A673 (cell line): ENCODE measurements around the gene RAB3IL1. TPM values are rescaled to one million over a fixed set of nuclear protein-coding genes. Genes with fewer than 3 reads are reported as not detected.

Experiments
- BruUV-seq: library from RNA; stranded (reverse); fragments of 400-500 nt; replicated peaks from 2 replicates; lab custom pipeline; 2021; lab: Mats Ljungman, UMichigan
- CTCF ChIA-PET: fragments of 300-600 bp; sonication (Branson Sonifier 250); formaldehyde crosslinking; loops from one replicate; lab custom pipeline; 2022; ENCODE audit warnings: antibody characterized with exemption; lab: Charles Lee
- POLR2A ChIA-PET: fragments of 300-600 bp; sonication (Branson Sonifier 250); formaldehyde crosslinking; loops from one replicate; lab custom pipeline; 2022; ENCODE audit warnings: antibody characterized with exemption; ENCODE audit not compliant: low non-redundant PET; lab: Charles Lee
- DNase-seq: peaks from one replicate; pipeline ENCODE4 v3.0.0-alpha.2; 2015; ENCODE audit warnings: low spot score
- H3K27ac ChIP-seq: fragments of 200-600 bp; sonication (generic); 2 replicates; pipeline ENCODE4 v1.5.1; 2016; ENCODE audit warnings: mixed run types, low read depth, mild to moderate bottlenecking, mixed read lengths, antibody characterized with exemption, low read length; ENCODE audit not compliant: poor library complexity, severe bottlenecking
- H3K27me3 ChIP-seq: fragments of 200-600 bp; sonication (generic); replicated peaks from 2 replicates; pipeline ENCODE4 v1.6.1; 2017; ENCODE audit warnings: mixed run types, low read depth, mild to moderate bottlenecking, mixed read lengths, antibody characterized with exemption, low read length; ENCODE audit not compliant: insufficient read depth, poor library complexity
- H3K36me3 ChIP-seq: fragments of 200-600 bp; sonication (generic); 2 replicates; pipeline ENCODE4 v1.6.1; 2016; ENCODE audit warnings: mixed run types, mild to moderate bottlenecking, mixed read lengths, antibody characterized with exemption, low read length; ENCODE audit not compliant: insufficient read depth, poor library complexity, severe bottlenecking
- H3K4me1 ChIP-seq: fragments of 200-600 bp; sonication (generic); 2 replicates; pipeline ENCODE4 v1.6.1; 2017; ENCODE audit warnings: mixed run types, mild to moderate bottlenecking, mixed read lengths, antibody characterized with exemption, low read length; ENCODE audit not compliant: insufficient read depth, poor library complexity, severe bottlenecking
- H3K4me3 ChIP-seq: fragments of 200-600 bp; sonication (generic); 2 replicates; pipeline ENCODE4 v1.5.1; 2016; ENCODE audit warnings: low read depth, mixed run types, mild to moderate bottlenecking, mixed read lengths, low read length; ENCODE audit not compliant: poor library complexity, severe bottlenecking
- H3K9me3 ChIP-seq: fragments of 200-600 bp; sonication (generic); 2 replicates; pipeline ENCODE4 v1.6.1; 2016; ENCODE audit warnings: mixed run types, low read depth, mild to moderate bottlenecking, mixed read lengths, antibody characterized with exemption, low read length; ENCODE audit not compliant: poor library complexity, severe bottlenecking
- CTCF ChIP-seq: fragments of 300-800, 200-600 bp; sonication (generic); conservative IDR thresholded peaks from 2 replicates; pipeline ENCODE4 v1.5.1; 2017; ENCODE audit warnings: low read depth, mild to moderate bottlenecking, antibody characterized with exemption, low read length, moderate library complexity, mixed read lengths
- EZH2 ChIP-seq: fragments of 200-600 bp; sonication (generic); IDR thresholded peaks from 2 replicates; pipeline ENCODE4 v1.6.1; 2017; ENCODE audit warnings: borderline replicate concordance, low read depth, mild to moderate bottlenecking, mixed read lengths, antibody characterized with exemption, low read length; ENCODE audit not compliant: poor library complexity, severe bottlenecking
- intact Hi-C: fragments of 100-400 bp; cut with micrococcal nuclease; formaldehyde crosslinking; loops from one replicate; pipeline ENCODE4 v1.10.0; 2022; ENCODE audit not compliant: unreplicated experiment
- total RNA-seq: library from RNA; stranded (reverse); gene quantifications from 2 replicates; pipeline ENCODE4 v1.2.3, GENCODE V29; 2021

The RAB3IL1 gene
- total RNA-seq, 1 experiment from 2014 or later, result 21.9 TPM

GRCh38 chr11:61964058-61964665, 46.8 kb upstream of the RAB3IL1 start:
- peaks cover 26% of the 10 kb centered on the region for H3K4me1 ChIP-seq
- peak overlapping the region; percentile 90 for H3K4me3 ChIP-seq
- ChIA-PET CTCF (interaction anchor here (0.7 kb wide), 1 partner anchor 160 kb away, joined by 7 read pairs; no protein-coding TSS in a partner anchor), POLR2A (interaction anchor here (0.6 to 1.0 kb wide), 2 partner anchors 14 to 790 kb away, joined by 3 to 4 read pairs; partner anchors contain the start of gene ZBTB3)
- no peak for TF ChIP-seq EZH2
- no peak for TF ChIP-seq CTCF
- no peak overlapping the region for H3K27ac ChIP-seq
- H3K27me3 ChIP-seq, result no peaks in the 10 kb centered on the region
- DNase-seq, result no peak
- peaks cover 38% of the 10 kb centered on the region for H3K36me3 ChIP-seq
- BruUV-seq, result no TSS peak
- H3K9me3 ChIP-seq, result no peaks in the 10 kb centered on the region
- intact Hi-C loops, result no loop called here

- no TSS peak for BruUV-seq
- TF ChIP-seq EZH2, result no peak
- no peak for TF ChIP-seq CTCF
- H3K27ac ChIP-seq, result peak overlapping the region; percentile 40
- DNase-seq, result no peak
- H3K4me1 ChIP-seq, result peaks cover 19% of the 10 kb centered on the region
- H3K27me3 ChIP-seq, result no peaks in the 10 kb centered on the region
- POLR2A ChIA-PET, result interaction anchor here (0.6 to 1.0 kb wide), 2 partner anchors 14 to 791 kb away, joined by 3 to 4 read pairs; partner anchors contain the start of gene ZBTB3
- no peaks in the 10 kb centered on the region for H3K9me3 ChIP-seq
- intact Hi-C loops, result no loop called here
- CTCF ChIA-PET, result interaction anchor here (0.7 kb wide), 1 partner anchor 160 kb away, joined by 7 read pairs; no protein-coding TSS in a partner anchor
- no peak overlapping the region for H3K4me3 ChIP-seq
- peaks cover 38% of the 10 kb centered on the region for H3K36me3 ChIP-seq
Observed at GRCh38 chr11:61963282-61964057, 46.1 kb upstream of the RAB3IL1 start.

GRCh38 chr11:61963016-61963281, 45.6 kb upstream of the RAB3IL1 start:
- CTCF ChIA-PET, result no interaction called here

More at GRCh38 chr11:61963016-61963281, 45.6 kb upstream of the RAB3IL1 start:
- TF ChIP-seq EZH2, result no peak
- no peak for TF ChIP-seq CTCF
- Histone ChIP-seq H3K27ac (no peak overlapping the region), H3K4me1 (peaks cover 16% of the 10 kb centered on the region), H3K9me3 (no peaks in the 10 kb centered on the region), H3K4me3 (no peak overlapping the region), H3K27me3 (no peaks in the 10 kb centered on the region), H3K36me3 (peaks cover 38% of the 10 kb centered on the region)
- POLR2A ChIA-PET, result interaction anchor here (1.0 kb wide), 1 partner anchor 13 kb away, joined by 4 read pairs; no protein-coding TSS in a partner anchor
- BruUV-seq, result no TSS peak
- no peak for DNase-seq
- intact Hi-C loops, result no loop called here
